AG04449 (cell line): ENCODE results near the gene CLMN.

Experiments
- CTCF ChIA-PET: fragments of 350-600 bp; formaldehyde crosslinking; extraction: SDS; loops from one replicate; lab custom pipeline; 2021; ENCODE audit warnings: antibody characterized with exemption; lab: Yijun Ruan, JAX
- POLR2A ChIA-PET: fragments of 400-600, 350-600 bp; formaldehyde crosslinking; extraction: SDS; loops from one replicate; lab custom pipeline; 2020; ENCODE audit warnings: antibody characterized with exemption, inconsistent platforms; lab: Yijun Ruan, JAX
- DNase-seq: peaks from one replicate; pipeline ENCODE4 v3.0.0-alpha.2; 2010; ENCODE audit warnings: low read depth, low spot score
- H3K4me3 ChIP-seq: 2 replicates; pipeline ENCODE4 v1.5.1; 2011; ENCODE audit warnings: low read depth, mild to moderate bottlenecking, control low read depth, low read length
- TF ChIP-seq, protein P1 (sequence below): IDR thresholded peaks from one replicate; pipeline ENCODE4 v1.5.1; 2011; ENCODE audit warnings: mild to moderate bottlenecking, moderate library complexity, low read length, control low read depth, inconsistent platforms; ENCODE audit not compliant: insufficient read depth; ENCODE audit errors: missing control alignments

Gene CLMN

DNA sequence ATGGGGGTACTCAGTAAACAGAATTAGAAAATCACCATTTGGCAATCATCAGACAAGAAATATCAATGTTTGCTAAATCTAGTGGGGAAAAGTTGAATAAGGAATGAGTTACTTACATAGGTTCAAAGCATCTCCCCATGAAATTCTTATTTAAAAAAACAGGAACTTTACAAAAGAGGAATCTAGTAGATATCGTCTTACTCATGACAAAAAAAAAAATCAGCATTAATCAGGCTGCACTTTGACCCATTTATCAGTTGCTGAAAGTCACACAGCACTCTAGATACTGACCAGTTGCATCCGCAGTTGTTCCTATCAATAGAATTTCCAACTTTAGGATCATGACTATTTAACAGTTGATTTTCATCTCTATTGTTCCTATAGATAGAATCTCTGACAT is 156.6 kb downstream of the CLMN start:
- POLR2A ChIA-PET: no interaction called here
- no peak overlapping the region for H3K4me3 ChIP-seq
- CTCF ChIA-PET: no interaction called here
- TF ChIP-seq, protein P1, sequence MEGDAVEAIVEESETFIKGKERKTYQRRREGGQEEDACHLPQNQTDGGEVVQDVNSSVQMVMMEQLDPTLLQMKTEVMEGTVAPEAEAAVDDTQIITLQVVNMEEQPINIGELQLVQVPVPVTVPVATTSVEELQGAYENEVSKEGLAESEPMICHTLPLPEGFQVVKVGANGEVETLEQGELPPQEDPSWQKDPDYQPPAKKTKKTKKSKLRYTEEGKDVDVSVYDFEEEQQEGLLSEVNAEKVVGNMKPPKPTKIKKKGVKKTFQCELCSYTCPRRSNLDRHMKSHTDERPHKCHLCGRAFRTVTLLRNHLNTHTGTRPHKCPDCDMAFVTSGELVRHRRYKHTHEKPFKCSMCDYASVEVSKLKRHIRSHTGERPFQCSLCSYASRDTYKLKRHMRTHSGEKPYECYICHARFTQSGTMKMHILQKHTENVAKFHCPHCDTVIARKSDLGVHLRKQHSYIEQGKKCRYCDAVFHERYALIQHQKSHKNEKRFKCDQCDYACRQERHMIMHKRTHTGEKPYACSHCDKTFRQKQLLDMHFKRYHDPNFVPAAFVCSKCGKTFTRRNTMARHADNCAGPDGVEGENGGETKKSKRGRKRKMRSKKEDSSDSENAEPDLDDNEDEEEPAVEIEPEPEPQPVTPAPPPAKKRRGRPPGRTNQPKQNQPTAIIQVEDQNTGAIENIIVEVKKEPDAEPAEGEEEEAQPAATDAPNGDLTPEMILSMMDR: no peak
- no peak for DNase-seq

DNA sequence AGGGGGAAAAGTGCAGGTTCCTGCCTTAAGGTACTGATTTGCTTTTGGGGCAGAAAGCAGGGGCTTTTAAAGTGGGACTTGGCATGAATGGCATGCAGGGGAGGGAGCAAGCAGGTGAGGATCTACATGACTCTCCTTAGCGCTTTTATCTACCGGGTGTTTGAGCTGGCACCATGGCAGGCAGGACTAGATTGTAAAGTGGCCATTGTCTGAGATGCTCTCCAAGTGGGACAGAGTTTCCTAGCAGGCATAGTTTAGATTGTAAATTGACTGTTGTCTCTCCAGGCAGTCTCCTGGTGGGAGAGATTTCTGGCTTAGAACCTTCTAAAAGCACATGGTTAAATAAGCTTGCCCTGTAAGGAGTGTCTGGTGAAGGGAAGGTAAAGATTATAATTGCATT is 157.1 kb downstream of the CLMN start:
- H3K4me3 ChIP-seq: no peak overlapping the region
- TF ChIP-seq, protein P1: no peak
- ChIA-PET POLR2A (no interaction called here), CTCF (interaction anchor here (1.2 kb wide), 1 partner anchor 12 kb away, joined by 3 read pairs; no protein-coding TSS in a partner anchor)
- no peak for DNase-seq

DNA sequence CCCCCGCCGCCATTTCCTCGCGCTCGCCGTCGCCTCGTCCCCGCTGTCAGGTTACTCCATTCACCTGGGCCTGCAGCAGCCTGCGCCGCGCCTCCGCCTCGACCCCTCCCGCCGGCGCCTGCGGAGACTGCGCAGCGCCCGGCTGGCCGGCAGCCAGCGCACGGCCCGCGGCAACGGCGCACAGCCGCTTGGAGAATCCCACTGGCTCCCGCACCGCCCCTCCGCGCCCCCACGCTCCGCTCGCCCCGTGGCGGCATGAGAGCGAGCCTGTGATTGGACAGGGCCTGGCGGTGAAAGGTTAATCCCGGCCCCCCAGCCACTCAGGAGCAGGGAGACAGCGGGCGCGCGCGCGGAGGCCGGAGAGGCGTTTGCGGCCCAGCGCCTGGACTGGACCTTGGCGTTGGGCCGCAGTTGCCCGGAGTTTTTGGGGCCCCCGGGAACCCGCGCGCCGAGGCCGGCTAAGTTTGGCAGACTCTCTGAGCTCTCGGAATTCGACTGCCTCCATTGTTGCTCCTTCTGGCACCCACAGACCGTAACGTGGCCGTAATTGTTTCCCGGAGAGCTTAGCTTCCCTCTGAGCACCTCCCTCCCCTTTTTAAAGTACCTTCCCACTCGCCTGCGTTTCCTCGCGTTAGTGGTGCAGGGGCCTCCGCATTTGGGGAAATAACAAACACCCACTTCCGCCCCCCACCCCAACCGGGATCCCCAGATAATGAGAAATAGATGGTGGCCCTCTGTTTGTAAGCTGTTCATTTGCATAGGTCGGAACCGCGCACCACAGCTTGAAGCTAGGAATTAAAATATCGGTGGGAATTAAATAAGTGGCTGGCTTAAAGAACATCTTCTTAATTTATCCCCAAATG is 162.2 kb downstream of the CLMN start, which contains the start of gene DICER1:
Gene DICER1 (minus strand): TSS at position 203 of the 863 bp plus-strand sequence. CDS start 24,071 bp downstream, outside the sequence.
- ChIA-PET CTCF (interaction anchor here (1.1 kb wide), 1 partner anchor 23 kb away, joined by 3 read pairs; no protein-coding TSS in a partner anchor), POLR2A (interaction anchor here (0.6 kb wide), 1 partner anchor 377 kb away, joined by 5 read pairs; the partner anchor contains the start of gene GLRX5)
- peak within 1 kb of the TSS; percentile 72 for H3K4me3 ChIP-seq
- peak; percentile 38 for DNase-seq
- TF ChIP-seq, protein P1: no peak

DNA sequence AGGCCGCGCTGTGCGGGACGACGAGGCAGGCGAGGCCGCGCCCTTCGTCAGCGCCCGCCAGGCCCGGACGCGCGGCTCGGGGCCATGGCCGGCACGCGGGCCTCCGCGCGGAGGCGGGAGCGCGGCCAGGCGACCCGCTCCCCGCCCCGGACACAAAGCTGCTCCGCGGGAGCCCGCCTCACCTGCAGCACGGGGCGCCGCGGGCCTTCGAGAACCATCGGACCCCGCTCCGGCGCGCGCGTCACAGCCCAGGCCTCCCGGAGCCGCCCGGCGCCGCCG is 162.7 kb downstream of the CLMN start:
- ChIA-PET POLR2A (no interaction called here), CTCF (interaction anchor here (1.1 kb wide), 1 partner anchor 23 kb away, joined by 3 read pairs; no protein-coding TSS in a partner anchor)
- no peak for DNase-seq
- peak overlapping the region; percentile 72 for H3K4me3 ChIP-seq
- TF ChIP-seq, protein P1: no peak

DNA sequence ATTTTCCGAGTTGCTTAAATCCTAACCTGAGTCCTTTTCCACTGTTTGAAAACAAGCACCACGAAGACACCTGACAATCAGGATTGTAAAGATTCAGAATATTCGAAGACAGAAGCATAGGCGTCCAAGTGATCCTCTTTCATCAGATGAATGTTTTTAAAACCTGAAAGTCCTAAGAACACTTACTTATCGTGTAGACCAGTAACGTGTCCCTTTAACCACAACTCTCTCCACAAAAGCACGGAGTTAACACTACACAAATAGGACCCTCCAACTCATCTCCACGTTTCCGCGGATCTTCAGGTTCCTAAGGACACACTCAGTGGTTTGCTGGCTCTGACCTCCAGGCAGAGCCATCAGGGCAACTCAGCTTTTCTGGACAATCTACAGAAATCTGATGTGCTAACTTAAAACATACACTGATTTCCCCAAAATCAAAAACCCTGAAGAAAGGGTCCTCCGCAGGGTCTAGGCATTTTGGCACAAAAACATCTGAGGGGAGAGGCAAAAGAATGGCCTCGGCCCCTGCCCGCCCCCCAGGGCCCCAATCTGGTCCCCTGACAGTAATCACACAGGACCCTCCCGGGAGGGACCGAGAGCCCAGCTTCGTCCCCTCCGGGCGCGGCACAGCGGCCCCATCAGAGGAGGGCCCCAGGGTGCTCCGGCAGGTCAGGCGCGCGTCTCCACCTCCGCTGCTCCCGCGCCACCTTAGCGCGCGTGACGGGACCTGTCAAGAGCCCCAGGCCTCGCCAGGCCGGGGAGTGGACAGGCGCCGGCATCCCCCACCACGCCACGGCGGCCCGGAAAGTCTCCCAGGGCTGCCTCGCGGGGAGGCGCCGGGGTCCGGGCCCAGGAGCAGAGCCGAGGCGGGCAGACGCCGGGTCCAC is 163.3 kb downstream of the CLMN start:
- no peak for DNase-seq
- TF ChIP-seq, protein P1: no peak
- POLR2A ChIA-PET: no interaction called here
- H3K4me3 ChIP-seq: peak overlapping the region; percentile 72
- CTCF ChIA-PET: interaction anchor here (1.1 kb wide), 1 partner anchor 24 kb away, joined by 3 read pairs; no protein-coding TSS in a partner anchor

DNA sequence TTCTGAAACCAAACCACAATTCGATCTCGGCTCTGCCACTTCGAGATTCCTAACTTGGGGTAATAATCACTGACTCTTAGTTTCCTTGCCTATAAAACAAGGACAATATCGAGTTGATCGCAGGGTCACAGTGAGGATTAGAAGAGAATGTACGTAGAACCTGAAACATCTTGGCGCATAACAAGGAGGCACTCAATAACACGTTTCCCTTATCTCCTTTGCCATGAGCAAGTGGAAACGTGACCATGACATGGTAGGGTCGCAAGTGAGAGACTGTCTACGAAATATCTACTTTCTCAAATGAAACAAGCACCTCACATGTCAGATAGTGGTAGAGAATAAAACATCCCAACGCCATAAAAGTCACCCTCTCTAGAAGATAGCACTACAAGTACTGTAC is 164.7 kb downstream of the CLMN start:
- CTCF ChIA-PET: no interaction called here
- TF ChIP-seq, protein P1: no peak
- no peak overlapping the region for H3K4me3 ChIP-seq
- POLR2A ChIA-PET: interaction anchor here (0.8 kb wide), 1 partner anchor 11 kb away, joined by 3 read pairs; no protein-coding TSS in a partner anchor
- no peak for DNase-seq
